Endodermal cell (in vitro differentiated cells): ENCODE results near the gene RNF186. TPM values are rescaled to one million over a fixed set of nuclear protein-coding genes. Genes with fewer than 3 reads are reported as not detected.
A peak's percentile ranks its signal among the peaks of the same experiment; 100 is the strongest.

Experiments
- DNase-seq: peaks from one replicate; pipeline ENCODE4 v3.0.0-alpha.2; 2017
- H3K27ac ChIP-seq: 2 replicates; pipeline ENCODE4 v1.5.1; 2013; ENCODE audit warnings: mild to moderate bottlenecking, low read depth, low read length, moderate library complexity
- H3K27me3 ChIP-seq: 2 replicates; pipeline ENCODE4 v1.6.1; 2013; ENCODE audit warnings: mild to moderate bottlenecking, low read length, moderate library complexity; ENCODE audit not compliant: insufficient read depth, control insufficient read depth, poor library complexity, severe bottlenecking
- H3K36me3 ChIP-seq: 2 replicates; pipeline ENCODE4 v1.7.0; 2013; ENCODE audit warnings: mild to moderate bottlenecking, low read length, moderate library complexity; ENCODE audit not compliant: control insufficient read depth, insufficient read depth
- H3K4me1 ChIP-seq: one replicate; pipeline ENCODE4 v1.7.0; 2013; ENCODE audit warnings: low read length; ENCODE audit not compliant: control insufficient read depth, insufficient read depth
- H3K4me3 ChIP-seq: 2 replicates; pipeline ENCODE4 v1.5.1; 2013; ENCODE audit warnings: mild to moderate bottlenecking, low read length, moderate library complexity
- H3K9ac ChIP-seq: 2 replicates; pipeline ENCODE4 v1.6.1; 2013; ENCODE audit warnings: mild to moderate bottlenecking, low read length, moderate library complexity; ENCODE audit not compliant: poor library complexity, severe bottlenecking; ENCODE audit errors: extremely low read depth
- H3K9me3 ChIP-seq: 2 replicates; pipeline ENCODE4 v1.6.1; 2013; ENCODE audit warnings: mild to moderate bottlenecking, low read length, moderate library complexity; ENCODE audit not compliant: control insufficient read depth
- H3K27ac Mint-ChIP-seq: 2 replicates; pipeline ENCODE4 v1.8.0; 2020; ENCODE audit warnings: mixed read lengths
- H3K27me3 Mint-ChIP-seq: 2 replicates; pipeline ENCODE4 v1.8.0; 2021; ENCODE audit warnings: mild to moderate bottlenecking, mixed read lengths; ENCODE audit not compliant: insufficient read depth
- H3K36me3 Mint-ChIP-seq: 2 replicates; pipeline ENCODE4 v1.8.0; 2020; ENCODE audit warnings: low read depth, mixed read lengths
- H3K4me1 Mint-ChIP-seq: 2 replicates; pipeline ENCODE4 v1.8.0; 2020; ENCODE audit warnings: mixed read lengths
- H3K4me3 Mint-ChIP-seq: 2 replicates; pipeline ENCODE4 v1.8.0; 2020; ENCODE audit warnings: mild to moderate bottlenecking, moderate library complexity, mixed read lengths
- H3K9me3 Mint-ChIP-seq: 2 replicates; pipeline ENCODE4 v1.8.0; 2020; ENCODE audit warnings: mild to moderate bottlenecking, mixed read lengths
- WGBS, 2 experiments: methylation state at CpG; one replicate each; pipeline versions ENCODE4 v1.1.5 to v1.1.7; 2013; ENCODE audit warnings: missing lambda C conversion rate in 2 of 2, mixed read lengths in 1 of 2; ENCODE audit not compliant: insufficient coverage in 1 of 2, insufficient read length in 1 of 2; 5-methylcytosine and 5-hydroxymethylcytosine counted together
- total RNA-seq, 2 donors: library from RNA; stranded (reverse); fragmentation: NEBNext Ultra II Directional in 1 of 2; extraction: Animal tissue kit (Norgen Biotek cat#: 25700) in 1 of 2; gene quantifications; 2 replicates in 1 of 2; 3 replicates in 1 of 2; pipeline ENCODE4 v1.2.1, GENCODE V29; 2021
- TF ChIP-seq, protein P1 (sequence below): fragments of 200-600 bp; sonication (generic); conservative IDR thresholded peaks from 2 replicates; pipeline ENCODE4 v1.5.0; 2021; ENCODE audit warnings: antibody characterized with exemption, mild to moderate bottlenecking

RNF186 gene
- total RNA-seq, 2 donors from 2014 or later = not detected

DNA sequence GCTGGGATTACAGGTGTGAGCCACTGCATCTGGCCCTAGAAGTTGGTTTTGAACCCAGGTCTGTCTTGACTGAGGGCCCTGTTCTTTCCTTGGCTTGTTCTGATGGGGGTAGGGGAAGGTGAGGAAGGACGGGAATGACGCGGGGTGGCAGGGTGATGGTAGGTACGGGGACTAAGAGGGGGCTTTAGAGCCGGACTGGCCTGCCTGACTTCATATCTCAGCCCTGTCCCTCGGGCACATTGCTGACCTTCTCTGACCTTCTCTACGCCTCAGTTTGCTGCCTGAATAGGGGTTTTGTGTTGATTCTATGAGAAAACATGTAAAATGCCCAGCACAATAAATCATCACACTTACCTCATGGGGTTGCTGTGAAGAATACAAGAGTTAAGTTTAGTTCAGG lies 6.7 kb downstream of the RNF186 start:
- no peak for DNase-seq
- Histone ChIP-seq H3K4me3 (no peak overlapping the region), H3K27me3 (no peaks in the 10 kb centered on the region), H3K9me3 (no peaks in the 10 kb centered on the region), H3K27ac (no peak overlapping the region), H3K4me1 (no peaks in the 10 kb centered on the region), H3K9ac (no peak overlapping the region), H3K36me3 (no peaks in the 10 kb centered on the region)
- Mint-ChIP-seq H3K27me3 (peaks cover 6% of the 10 kb centered on the region), H3K9me3 (peaks cover 13% of the 10 kb centered on the region), H3K36me3 (no peaks in the 10 kb centered on the region), H3K27ac (no peak overlapping the region), H3K4me3 (no peak overlapping the region), H3K4me1 (no peaks in the 10 kb centered on the region)
- TF ChIP-seq, protein P1, sequence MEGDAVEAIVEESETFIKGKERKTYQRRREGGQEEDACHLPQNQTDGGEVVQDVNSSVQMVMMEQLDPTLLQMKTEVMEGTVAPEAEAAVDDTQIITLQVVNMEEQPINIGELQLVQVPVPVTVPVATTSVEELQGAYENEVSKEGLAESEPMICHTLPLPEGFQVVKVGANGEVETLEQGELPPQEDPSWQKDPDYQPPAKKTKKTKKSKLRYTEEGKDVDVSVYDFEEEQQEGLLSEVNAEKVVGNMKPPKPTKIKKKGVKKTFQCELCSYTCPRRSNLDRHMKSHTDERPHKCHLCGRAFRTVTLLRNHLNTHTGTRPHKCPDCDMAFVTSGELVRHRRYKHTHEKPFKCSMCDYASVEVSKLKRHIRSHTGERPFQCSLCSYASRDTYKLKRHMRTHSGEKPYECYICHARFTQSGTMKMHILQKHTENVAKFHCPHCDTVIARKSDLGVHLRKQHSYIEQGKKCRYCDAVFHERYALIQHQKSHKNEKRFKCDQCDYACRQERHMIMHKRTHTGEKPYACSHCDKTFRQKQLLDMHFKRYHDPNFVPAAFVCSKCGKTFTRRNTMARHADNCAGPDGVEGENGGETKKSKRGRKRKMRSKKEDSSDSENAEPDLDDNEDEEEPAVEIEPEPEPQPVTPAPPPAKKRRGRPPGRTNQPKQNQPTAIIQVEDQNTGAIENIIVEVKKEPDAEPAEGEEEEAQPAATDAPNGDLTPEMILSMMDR = no peak
- WGBS, 2 experiments = 97% methylated on average over 7 of the region's 7 CpGs; no CpG with 5 or more reads in 1 of the 2 experiments

DNA sequence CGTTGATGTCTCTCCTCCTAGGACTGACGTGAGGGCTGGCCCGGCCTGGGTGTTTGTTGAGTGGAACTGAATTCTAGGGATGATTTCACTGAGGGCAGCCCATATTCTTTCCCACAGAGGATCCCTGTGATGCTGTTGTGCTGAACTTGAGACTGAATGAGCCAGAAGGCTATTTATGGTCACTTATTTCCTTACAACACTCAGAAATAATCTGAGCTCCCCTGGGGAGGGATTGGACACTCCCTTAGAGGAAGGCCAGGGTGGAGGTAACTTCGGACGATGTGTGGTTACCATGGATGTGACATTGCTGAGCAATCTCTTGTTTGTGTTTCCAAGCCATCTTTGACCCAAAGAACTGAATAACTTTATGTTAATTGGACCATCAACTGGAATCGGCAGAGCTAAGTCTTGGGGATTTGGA lies 10.2 kb downstream of the RNF186 start:
- H3K4me1 Mint-ChIP-seq = peaks cover 7% of the 10 kb centered on the region
- TF ChIP-seq, protein P1 = no peak
- no peaks in the 10 kb centered on the region for H3K4me1 ChIP-seq
- no peak overlapping the region for H3K9ac ChIP-seq
- no peaks in the 10 kb centered on the region for H3K36me3 Mint-ChIP-seq
- H3K9me3 Mint-ChIP-seq = peaks cover 9% of the 10 kb centered on the region
- H3K27me3 ChIP-seq = peaks cover 19% of the 10 kb centered on the region
- H3K4me3 ChIP-seq = no peak overlapping the region
- H3K27ac Mint-ChIP-seq = no peak overlapping the region
- peaks cover 25% of the 10 kb centered on the region for H3K27me3 Mint-ChIP-seq
- H3K9me3 ChIP-seq = no peaks in the 10 kb centered on the region
- DNase-seq = no peak
- 72 to 94% methylated on average over 3 to 6 of the region's 6 CpGs for WGBS, 2 experiments
- H3K36me3 ChIP-seq = no peaks in the 10 kb centered on the region
- no peak overlapping the region for H3K4me3 Mint-ChIP-seq
- no peak overlapping the region for H3K27ac ChIP-seq

DNA sequence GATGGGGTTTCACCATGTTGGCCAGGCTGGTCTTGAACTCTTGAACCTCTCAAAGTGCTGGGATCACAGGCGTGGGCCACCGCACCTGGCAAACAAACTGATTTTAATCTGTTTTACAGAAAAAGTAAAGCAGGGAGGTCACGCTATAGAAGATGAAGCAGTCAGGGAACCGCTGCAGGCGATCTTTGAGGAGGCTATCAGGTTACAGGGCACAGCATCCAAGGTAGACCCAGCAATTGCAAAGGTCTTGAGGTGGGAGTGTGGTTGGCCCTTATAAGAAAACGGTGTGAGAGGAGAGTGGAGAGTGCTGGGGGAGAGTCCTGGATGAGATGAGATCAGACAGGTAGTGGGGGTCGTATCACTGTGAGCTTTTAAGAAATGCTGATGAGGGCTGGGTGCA lies 12.8 kb downstream of the RNF186 start:
- WGBS, 2 experiments = 46 to 48% methylated on average over 7 of the region's 7 CpGs
- Mint-ChIP-seq H3K27ac (no peak overlapping the region), H3K9me3 (no peaks in the 10 kb centered on the region), H3K27me3 (peaks cover 28% of the 10 kb centered on the region), H3K4me3 (no peak overlapping the region), H3K36me3 (no peaks in the 10 kb centered on the region), H3K4me1 (peaks cover 11% of the 10 kb centered on the region)
- no peaks in the 10 kb centered on the region for H3K4me1 ChIP-seq
- H3K4me3 ChIP-seq = no peak overlapping the region
- no peaks in the 10 kb centered on the region for H3K9me3 ChIP-seq
- TF ChIP-seq, protein P1 = no peak
- DNase-seq = peak; percentile 58
- no peak overlapping the region for H3K27ac ChIP-seq
- no peaks in the 10 kb centered on the region for H3K36me3 ChIP-seq
- H3K9ac ChIP-seq = no peak overlapping the region
- peaks cover 34% of the 10 kb centered on the region for H3K27me3 ChIP-seq
